ENCODE measurements around the gene RPN2.

- TF ChIP-seq POLR2A (IDR thresholded peaks at IDR 0.05) = no peak
- no peak for TF ChIP-seq CTCF (IDR thresholded peaks at IDR 0.05 in 8 of 11, conservative IDR thresholded peaks at IDR 0.05 in 3 of 11)
- no peak for TF ChIP-seq POLR2AphosphoS5 (IDR thresholded peaks at IDR 0.05)
These were observed 98.1 kb downstream of the RPN2 start for GRCh38 chr20:37277253-37277593.
